IPS DF 19.7 (cell line): ENCODE measurements around the gene STON2.

Experiments used
- DNase-seq: peaks from one replicate; pipeline ENCODE4 v3.0.0-alpha.2; 2013; ENCODE audit warnings: low read depth, low spot score

The STON2 gene

DNA sequence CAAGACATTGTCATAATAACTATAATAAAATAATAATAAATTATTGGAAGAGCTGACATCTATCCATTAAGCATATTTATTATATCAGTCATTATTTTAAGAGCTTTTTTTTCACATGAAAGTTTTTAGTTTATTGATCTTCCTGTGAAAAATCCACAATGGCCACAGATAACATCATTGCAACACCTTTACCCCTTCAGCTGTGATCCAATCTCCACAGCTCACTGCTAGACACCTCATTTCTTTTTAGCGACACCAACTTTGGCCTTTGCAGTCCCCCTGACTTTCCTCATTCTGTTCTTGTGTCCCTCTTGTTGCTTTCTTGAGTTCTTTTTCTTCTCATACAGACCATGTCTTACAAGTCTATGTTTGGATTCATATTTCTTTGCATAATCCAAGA is 67.4 kb downstream of the STON2 start:
- DNase-seq: no peak

DNA sequence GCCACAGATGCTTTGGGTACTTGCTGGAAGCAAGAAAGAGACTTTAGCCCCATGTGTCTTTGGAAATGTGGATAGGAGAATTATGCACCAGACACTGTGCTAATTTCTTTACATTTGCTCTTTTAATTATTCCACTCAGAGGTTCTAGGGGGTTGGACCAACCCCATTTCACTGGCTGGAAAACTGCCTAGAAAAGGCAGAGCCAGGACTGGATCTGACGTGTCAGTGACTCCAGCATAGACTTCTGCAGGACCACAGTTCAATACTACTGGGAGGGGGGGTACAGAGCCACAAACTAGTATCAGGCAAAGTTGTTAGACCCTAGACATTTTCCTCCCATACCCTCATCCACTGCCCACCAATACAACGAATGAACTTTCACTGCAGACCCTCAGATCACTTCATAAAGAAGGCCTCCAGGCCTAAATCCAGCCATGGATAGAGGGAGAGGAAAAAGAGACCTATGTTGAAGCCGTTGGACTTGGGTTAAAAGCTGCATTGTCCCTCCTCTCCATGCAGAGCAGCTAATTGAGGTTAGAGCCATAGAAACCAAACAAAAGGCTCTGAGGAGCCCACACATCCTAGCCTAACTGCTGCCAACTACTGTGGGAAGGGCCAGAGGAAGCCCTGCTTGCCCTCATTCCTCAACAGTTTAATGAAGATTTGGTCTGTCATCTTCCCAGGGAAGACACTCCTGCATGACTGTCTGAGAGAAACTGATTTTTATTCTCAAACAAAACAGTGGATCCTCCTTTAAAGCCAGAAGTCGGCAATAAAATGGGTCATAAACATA is 68.7 kb downstream of the STON2 start:
- DNase-seq: no peak

- DNase-seq: no peak
Observed at GRCh38 chr14:81330619-81331122, 69.5 kb downstream of the STON2 start.

DNA sequence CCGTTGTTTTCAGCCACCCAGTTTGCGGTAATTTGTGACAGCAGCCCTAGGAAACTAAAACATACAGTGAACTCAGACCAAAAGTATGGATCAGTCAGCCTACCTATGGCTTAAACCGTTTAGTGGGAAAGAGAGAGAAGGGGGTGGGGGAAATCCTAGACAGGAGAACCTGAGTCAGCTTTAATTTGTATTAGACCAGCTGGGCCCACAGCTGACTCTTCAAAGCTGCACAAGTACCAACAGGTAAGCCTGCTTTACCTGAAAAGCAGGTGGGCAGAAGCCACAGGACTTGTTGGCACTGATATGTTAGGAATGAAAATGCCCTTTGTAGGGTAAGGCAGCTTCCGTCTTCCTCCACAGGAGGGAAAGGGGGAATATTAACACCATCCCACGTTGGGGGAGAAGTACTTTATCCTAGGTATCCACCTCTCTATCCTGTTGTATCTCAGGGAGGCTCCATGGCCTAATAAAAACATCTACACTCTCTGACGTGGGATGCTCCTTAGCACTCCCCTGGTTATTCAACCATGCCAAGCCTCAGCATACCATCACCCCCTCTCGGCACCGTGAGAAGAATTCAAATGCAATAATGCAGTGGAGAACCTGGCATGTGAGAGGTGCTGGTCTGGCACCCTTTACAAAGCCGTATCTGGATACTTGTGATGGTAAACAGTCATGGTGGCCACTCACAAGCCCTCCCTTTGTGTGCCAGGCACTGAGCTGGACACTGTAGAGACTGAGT is 70.3 kb downstream of the STON2 start:
- no peak for DNase-seq

- DNase-seq: no peak
Observed at GRCh38 chr14:81326451-81326850, 73.7 kb downstream of the STON2 start.

GRCh38 chr14:81324011-81324410 is 76.1 kb downstream of the STON2 start:
- DNase-seq: no peak

GRCh38 chr14:81323093-81323492 is 77.0 kb downstream of the STON2 start:
- no peak for DNase-seq

DNA sequence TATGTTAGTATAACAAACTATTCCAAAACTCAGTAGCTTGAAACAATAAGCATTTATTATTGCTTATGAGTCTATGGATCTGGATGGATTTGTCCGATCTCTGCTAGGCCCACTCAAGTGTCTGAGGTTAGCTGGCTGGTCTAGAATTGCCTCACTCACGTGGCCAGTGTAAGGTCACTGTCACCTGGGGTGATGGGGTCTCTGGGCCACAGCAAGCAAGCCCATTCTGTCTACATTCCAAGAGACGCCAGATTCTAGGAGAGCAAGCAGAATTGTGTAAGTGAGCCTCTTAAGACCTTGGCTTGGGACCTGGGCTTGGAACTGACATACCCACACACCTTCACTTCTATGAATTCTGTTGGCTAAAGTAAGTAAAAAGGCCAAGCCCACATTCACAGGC is 80.2 kb downstream of the STON2 start:
- DNase-seq: no peak

DNA sequence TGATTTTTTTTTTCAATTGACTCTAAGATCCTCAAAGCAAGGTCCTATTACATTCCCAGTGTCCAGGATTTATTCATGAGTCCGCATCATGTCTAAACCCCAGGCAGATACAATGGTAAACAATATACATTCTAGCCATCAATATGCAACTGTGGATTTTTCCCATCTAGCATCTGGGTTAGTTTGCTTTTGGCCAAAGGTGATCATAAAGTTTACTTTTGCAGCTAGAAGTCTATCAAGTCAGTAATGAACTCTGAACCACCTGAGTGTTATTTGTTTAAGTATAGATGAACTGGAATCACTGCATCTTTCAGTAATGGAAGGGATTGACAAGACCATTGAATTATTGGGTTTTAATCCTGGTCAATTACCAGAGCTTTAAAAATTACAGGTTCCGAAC is 80.8 kb downstream of the STON2 start:
- no peak for DNase-seq

GRCh38 chr14:81315341-81315740 is 84.8 kb downstream of the STON2 start:
- DNase-seq: peak; percentile 83

GRCh38 chr14:81314443-81315175 is 85.5 kb downstream of the STON2 start:
- no peak for DNase-seq

DNA sequence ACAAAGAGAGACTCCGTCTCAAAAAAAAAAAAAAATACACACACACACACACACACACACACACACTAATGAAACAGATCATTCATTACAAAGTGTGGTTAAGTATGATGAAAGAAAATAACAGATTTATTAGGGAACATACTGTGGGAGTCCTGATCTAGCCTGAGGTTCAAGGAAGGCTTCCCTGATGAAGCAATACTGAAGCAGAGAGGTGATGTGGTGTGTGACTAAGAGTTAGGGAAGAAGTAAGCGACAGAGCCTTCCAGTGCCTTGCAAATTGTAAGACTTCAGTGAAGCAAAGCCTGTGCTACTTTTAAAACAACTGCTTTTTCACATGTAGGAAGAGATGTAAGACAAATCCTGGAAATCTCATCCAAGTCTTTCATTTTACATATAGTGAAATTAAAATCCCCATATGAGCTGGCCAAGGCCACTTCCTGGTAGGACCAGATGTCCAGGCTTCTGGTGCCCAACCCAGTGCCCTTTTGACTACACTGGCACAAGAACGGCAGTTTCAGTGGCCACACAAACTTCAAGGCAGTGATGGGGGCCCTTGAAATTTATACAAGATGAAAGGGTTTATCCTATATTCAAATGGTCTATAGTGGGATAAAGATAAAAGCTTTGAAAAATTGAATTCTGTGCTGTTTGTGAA is 86.2 kb downstream of the STON2 start:
- DNase-seq: no peak

GRCh38 chr14:81313200-81313599 is 86.9 kb downstream of the STON2 start:
- DNase-seq: no peak

DNA sequence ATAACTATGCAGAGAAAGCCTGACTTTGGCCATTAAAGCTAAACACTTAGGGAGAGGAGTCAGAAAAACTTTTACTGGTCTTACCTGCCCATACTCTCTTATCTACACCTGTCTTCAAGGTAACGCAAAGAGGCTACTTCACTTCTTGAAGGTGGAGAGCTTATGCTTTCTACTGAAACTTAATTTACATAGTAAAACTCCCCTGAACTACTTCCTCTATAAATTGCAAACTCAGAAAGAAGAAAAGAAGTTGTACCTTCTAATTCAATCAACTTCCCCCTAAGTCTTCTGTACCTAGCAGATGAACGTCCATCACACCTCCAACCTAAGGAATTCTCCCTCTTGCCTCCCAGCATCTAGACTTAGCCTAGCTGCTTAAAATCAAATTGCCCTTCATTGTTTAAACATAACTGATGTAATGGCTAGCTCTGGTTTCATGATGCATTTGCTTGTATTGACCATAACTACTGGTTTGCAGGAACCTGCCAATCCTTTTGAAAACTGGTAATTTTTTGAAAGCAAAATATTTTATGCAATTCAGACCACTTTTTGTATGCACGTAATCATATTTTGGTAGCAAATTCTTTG is 87.7 kb downstream of the STON2 start:
- no peak for DNase-seq

GRCh38 chr14:81311778-81312177 is 88.3 kb downstream of the STON2 start:
- DNase-seq: no peak

DNA sequence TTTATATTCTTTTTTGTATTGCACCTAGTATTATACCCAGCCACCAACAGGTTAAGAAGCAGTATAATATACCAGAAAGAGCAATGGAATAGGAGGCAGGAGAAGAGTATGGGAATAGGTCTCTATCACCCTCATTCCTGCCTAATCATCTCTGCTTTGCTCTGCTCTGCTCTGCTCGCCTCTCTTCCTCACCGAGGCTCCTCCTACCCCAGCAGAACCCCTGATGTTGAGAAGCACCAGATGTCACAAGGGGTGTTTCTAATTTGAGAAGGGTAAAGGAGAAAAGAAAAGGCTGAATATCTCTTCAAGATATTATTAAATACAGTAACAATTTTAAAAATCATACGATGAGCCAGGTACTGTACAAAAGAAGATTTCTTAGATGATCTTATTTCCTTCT is 89.0 kb downstream of the STON2 start:
- no peak for DNase-seq

DNA sequence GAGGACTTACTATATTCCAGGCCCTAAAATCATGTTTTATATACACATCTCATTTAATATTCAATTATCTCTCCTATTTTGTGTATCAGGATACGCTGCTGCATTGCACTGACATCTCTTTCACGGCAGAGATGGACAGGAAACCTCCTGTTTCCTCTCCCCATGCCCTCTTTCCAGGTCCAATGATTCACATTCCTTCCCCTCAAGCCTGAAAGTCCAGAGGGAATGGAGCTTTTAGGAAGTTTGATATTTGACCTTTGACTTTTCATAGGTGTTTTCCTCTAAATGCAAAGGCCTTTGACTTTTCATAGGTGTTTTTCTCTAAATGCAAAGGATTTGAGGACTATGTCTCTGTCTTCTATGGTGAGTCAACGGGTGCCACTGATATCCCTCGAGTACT is 89.5 kb downstream of the STON2 start:
- DNase-seq: no peak

GRCh38 chr14:81309511-81309910 is 90.6 kb downstream of the STON2 start:
- DNase-seq: no peak

DNA sequence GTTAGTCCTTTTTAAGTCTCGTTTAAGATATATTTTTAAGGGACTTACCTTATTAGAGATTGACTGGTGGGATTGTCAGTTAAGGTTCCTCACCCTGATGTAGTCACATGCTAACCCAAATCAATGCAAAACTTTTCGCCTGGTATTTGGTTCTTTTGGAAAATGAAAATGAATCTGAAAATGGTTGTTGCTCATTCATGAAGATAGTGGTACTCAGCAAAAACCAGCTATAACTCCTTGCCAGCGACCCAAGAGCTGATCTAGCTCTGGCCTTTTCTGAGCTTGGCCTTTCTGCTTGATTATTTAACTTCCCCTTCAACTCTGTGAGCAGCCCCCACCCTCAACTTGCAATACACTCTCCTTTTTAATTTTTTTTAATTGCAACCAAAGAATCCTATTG is 94.4 kb downstream of the STON2 start:
- no peak for DNase-seq

DNA sequence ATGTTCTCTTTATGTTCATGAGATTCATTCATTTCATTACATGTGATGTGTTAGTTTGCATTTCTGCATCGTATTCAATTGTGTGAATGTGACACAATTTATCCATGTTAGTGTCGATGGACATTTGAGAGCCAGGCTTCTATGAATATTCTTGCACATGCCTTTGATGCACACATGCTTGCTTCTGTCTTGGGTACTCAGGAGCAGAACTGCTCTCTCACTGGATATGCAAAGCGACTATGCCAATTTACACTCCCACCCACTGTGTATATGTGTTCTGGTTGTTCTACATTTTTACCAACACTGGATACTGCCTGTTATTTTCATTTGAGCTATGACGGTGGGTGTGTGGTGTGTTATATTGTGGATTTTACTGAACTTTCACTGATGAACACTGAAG is 95.1 kb downstream of the STON2 start:
- DNase-seq: no peak

DNA sequence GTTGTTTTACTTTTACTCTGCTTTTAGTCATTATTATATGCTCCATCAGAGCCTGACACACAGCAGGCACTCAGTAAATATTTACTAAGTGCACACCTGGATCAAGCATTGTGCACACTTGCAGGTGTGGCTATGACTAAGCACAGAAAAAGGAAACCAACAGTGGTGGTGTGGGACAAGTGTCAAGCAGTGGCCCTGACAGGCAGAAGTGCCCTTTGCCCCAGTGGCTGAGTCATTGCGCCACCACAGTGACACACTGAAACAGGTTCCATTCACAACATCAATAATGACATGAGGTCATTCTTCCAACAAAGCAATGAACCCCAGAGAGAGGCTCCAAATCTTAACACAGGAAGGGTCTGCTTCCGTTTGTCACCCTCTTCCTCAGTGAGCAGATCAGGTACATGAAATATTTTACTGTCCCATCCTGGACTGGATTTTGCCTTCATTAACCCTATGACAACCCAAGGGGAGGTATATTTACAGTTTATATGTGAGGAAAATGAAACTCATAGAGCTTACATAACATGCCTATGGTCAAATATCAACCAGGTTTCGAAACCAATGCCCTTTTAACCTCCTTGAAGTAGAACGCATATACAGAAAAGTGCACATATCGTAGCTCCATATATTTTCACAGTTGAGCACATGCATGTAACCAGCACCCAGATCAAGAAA is 96.7 kb downstream of the STON2 start:
- DNase-seq: no peak
